GM12891 (cell line): ENCODE measurements around the gene ANKRD44.

Source experiments
- DNase-seq: peaks from one replicate; pipeline ENCODE4 v3.0.0; 2011; ENCODE audit warnings: low spot score; ENCODE audit not compliant: insufficient read length
- FAIRE-seq: peaks from 2 replicates; lab custom pipeline; 2011; peaks lifted over from hg19 to GRCh38; lab: Jason Lieb, UNC
- PAX5 ChIP-seq: IDR thresholded peaks from 2 replicates; pipeline ENCODE4 v1.6.1; 2011; ENCODE audit warnings: low read length, moderate library complexity, mild to moderate bottlenecking; ENCODE audit not compliant: insufficient read depth, severe bottlenecking
- POLR2A ChIP-seq: IDR thresholded peaks from 2 replicates; pipeline ENCODE4 v1.6.1; 2011; ENCODE audit warnings: low read depth, low read length, control low read depth
- POLR2AphosphoS5 ChIP-seq: IDR thresholded peaks from 2 replicates; pipeline ENCODE4 v1.6.1; 2011; ENCODE audit warnings: low read depth, low read length, control low read depth
- POU2F2 ChIP-seq: IDR thresholded peaks from 2 replicates; pipeline ENCODE4 v1.6.1; 2011; ENCODE audit warnings: low read depth, mild to moderate bottlenecking, control low read depth, low read length, moderate library complexity
- SPI1 ChIP-seq: IDR thresholded peaks from 2 replicates; pipeline ENCODE4 v1.6.1; 2011; ENCODE audit warnings: low read depth, low read length, control low read depth
- TAF1 ChIP-seq: IDR thresholded peaks from 2 replicates; pipeline ENCODE4 v1.6.1; 2011; ENCODE audit warnings: low read depth, low read length, control low read depth

Gene ANKRD44

GRCh38 chr2:197191177-197191939, 119.2 kb downstream of the ANKRD44 start:
- no peak for DNase-seq
- TF ChIP-seq PAX5 (no peak), POLR2A (no peak), SPI1 (peak; percentile 65)
- FAIRE-seq, result peak; percentile 82

- DNase-seq (no peak), FAIRE-seq (peak; percentile 69)
- TF ChIP-seq POLR2AphosphoS5 (no peak), POU2F2 (no peak), TAF1 (no peak)
These were observed 120.5 kb downstream of the ANKRD44 start for GRCh38 chr2:197190100-197190432.

- DNase-seq, result no peak
- FAIRE-seq, result peak; percentile 26
- TF ChIP-seq TAF1, result no peak
- TF ChIP-seq PAX5, result no peak
- no peak for TF ChIP-seq SPI1
- TF ChIP-seq POLR2AphosphoS5, result no peak
- TF ChIP-seq POU2F2, result no peak
- TF ChIP-seq POLR2A, result no peak
These were observed 121.0 kb downstream of the ANKRD44 start for GRCh38 chr2:197189426-197190099.

- FAIRE-seq, result no peak
- TF ChIP-seq POU2F2 (no peak), PAX5 (no peak), TAF1 (no peak), POLR2A (no peak), SPI1 (no peak), POLR2AphosphoS5 (no peak)
- no peak for DNase-seq
These were observed 124.9 kb downstream of the ANKRD44 start for GRCh38 chr2:197185676-197186075.

DNA sequence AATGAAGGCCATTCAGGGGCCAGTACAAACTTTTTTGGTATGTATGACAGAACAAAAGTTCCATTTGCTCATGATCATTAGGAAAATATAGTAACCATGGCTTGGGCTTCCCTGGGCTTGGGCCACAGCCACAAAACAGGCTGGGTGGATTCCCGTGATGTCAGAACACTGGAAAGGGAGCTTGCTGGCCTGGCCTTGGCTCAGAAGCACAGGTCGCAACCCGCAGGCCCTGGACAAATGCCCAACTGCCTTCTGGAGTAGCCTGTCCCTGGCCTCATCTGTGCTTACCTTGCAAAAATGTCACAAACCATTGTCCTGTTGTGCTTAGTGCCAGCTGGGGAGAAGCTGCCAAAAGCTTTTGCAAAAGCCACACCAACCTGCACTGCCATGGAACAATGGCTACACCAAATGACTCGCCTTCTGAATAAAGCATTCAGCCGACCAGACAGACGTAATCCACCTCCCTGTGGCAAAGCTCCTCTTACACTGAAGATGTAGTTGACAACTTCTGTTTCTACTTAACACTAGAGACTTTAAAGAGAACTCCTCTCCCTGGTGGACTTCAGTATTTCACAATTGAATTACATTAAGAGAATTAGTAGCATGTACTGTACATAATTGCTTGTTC, 125.5 kb downstream of the ANKRD44 start:
- TF ChIP-seq POU2F2 (no peak), SPI1 (no peak), POLR2AphosphoS5 (no peak), TAF1 (no peak), POLR2A (no peak), PAX5 (no peak)
- DNase-seq (no peak), FAIRE-seq (no peak)

DNA sequence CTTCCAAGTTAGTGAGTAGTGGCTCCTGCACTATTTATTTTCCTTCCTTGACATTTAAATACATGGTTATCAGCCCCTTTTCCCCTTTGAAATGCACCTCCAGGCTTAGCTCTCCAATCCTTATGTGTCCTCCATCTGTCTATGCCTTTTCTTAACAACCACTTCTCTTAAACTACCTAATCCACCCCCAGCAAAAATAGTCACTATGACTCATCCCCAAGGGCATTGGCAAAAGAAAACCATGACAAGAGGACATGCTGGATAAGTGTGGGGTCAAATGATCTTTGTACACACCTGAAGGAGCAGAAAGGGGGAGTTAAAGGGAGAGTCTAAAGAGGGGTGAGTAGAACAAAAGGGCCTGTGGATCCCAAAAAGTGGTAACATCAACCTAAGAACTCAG, 127.2 kb downstream of the ANKRD44 start:
- DNase-seq (no peak), FAIRE-seq (no peak)

GRCh38 chr2:197182668-197183067, 127.9 kb downstream of the ANKRD44 start:
- no peak for FAIRE-seq
- TF ChIP-seq POLR2A (no peak), SPI1 (no peak), TAF1 (no peak), POLR2AphosphoS5 (no peak), POU2F2 (no peak), PAX5 (no peak)
- DNase-seq, result no peak

More for the DNA sequence above, 127.2 kb downstream of the ANKRD44 start:
- no peak for TF ChIP-seq SPI1
- no peak for TF ChIP-seq PAX5
- no peak for TF ChIP-seq POLR2A
- TF ChIP-seq POU2F2, result no peak
- TF ChIP-seq TAF1, result no peak
- TF ChIP-seq POLR2AphosphoS5, result no peak

- no peak for TF ChIP-seq POLR2AphosphoS5
- TF ChIP-seq PAX5, result no peak
- no peak for TF ChIP-seq POLR2A
- no peak for TF ChIP-seq TAF1
- no peak for TF ChIP-seq POU2F2
- TF ChIP-seq SPI1, result no peak
- no peak for DNase-seq
- FAIRE-seq, result no peak
These were observed 129.1 kb downstream of the ANKRD44 start for GRCh38 chr2:197181491-197181890.

GRCh38 chr2:197179744-197180498, 130.7 kb downstream of the ANKRD44 start:
- no peak for FAIRE-seq

More at GRCh38 chr2:197179744-197180498, 130.7 kb downstream of the ANKRD44 start:
- DNase-seq, result no peak
- no peak for TF ChIP-seq POU2F2
- no peak for TF ChIP-seq POLR2AphosphoS5
- no peak for TF ChIP-seq POLR2A
- no peak for TF ChIP-seq TAF1
- TF ChIP-seq SPI1, result no peak
- no peak for TF ChIP-seq PAX5
